Activated T-cell treated with anti-CD3 and anti-CD28 coated beads, Interleukin-2, amount 50 U/mL, for 72 hours (primary cell): ENCODE data around the gene PSMB1. TPM values are rescaled to one million over a fixed set of nuclear protein-coding genes. Genes with fewer than 3 reads are reported as not detected.
"Not testable (repeated sequence)": the region's sequence is repeated elsewhere in the genome, so short reads cannot be mapped to it uniquely, and the experiment has no call there.

Experiments used
- ATAC-seq, 2 donors: fragments of 150-1000 bp; cut with Tn5 transposase; replicated peaks in 1 of 2; 2 replicates each; pipeline ENCODE4 v1.10.0; 2021; ENCODE audit warnings: moderate library complexity in 2 of 2, mild to moderate bottlenecking in 1 of 2
- DNase-seq, 2 donors: peaks; one replicate each; pipeline ENCODE4 v3.0.0; 2021 to 2022; ENCODE audit warnings: mixed read lengths in 1 of 2
- H3K27ac Mint-ChIP-seq: one replicate; pipeline ENCODE4 v1.8.0; 2022; ENCODE audit warnings: mild to moderate bottlenecking, moderate library complexity, mixed read lengths
- H3K27me3 Mint-ChIP-seq: one replicate; pipeline ENCODE4 v1.8.0; 2022; ENCODE audit warnings: low read depth, mixed read lengths
- H3K36me3 Mint-ChIP-seq, 2 donors: one replicate each; pipeline ENCODE4 v1.8.0; 2022; ENCODE audit warnings: mixed read lengths in 2 of 2, mild to moderate bottlenecking in 1 of 2; ENCODE audit not compliant: insufficient read depth in 2 of 2
- H3K4me1 Mint-ChIP-seq: one replicate; pipeline ENCODE4 v1.8.0; 2022; ENCODE audit warnings: low read depth, mixed read lengths
- H3K4me3 Mint-ChIP-seq, 2 donors: one replicate each; pipeline ENCODE4 v1.8.0; 2022; ENCODE audit warnings: mild to moderate bottlenecking in 2 of 2, mixed read lengths in 2 of 2, moderate library complexity in 2 of 2
- H3K9me3 Mint-ChIP-seq, 2 donors: one replicate each; pipeline ENCODE4 v1.8.0; 2022; ENCODE audit warnings: mixed read lengths in 2 of 2
- total RNA-seq, 2 donors: library from RNA; stranded (reverse); gene quantifications; one replicate each; pipeline ENCODE4 v1.2.3, GENCODE V29; 2022

The PSMB1 gene
- total RNA-seq, 2 donors from 2014 or later: 169 to 174 TPM

GRCh38 chr6:170555305-170555704 is 2.2 kb upstream of the PSMB1 start:
- no peaks in the 10 kb centered on the region for H3K27me3 Mint-ChIP-seq
- peaks cover 28% of the 10 kb centered on the region for H3K4me1 Mint-ChIP-seq
- peaks cover 3 to 20% of the 10 kb centered on the region in 2 donors for H3K36me3 Mint-ChIP-seq
- H3K27ac Mint-ChIP-seq: no peak overlapping the region
- no peaks in the 10 kb centered on the region for H3K9me3 Mint-ChIP-seq
- ATAC-seq (no peak), DNase-seq (no peak)
- H3K4me3 Mint-ChIP-seq: no peak overlapping the region

- Mint-ChIP-seq H3K36me3 (peaks cover 3 to 23% of the 10 kb centered on the region in 2 donors), H3K4me3 (no peak overlapping the region), H3K27me3 (no peaks in the 10 kb centered on the region), H3K4me1 (peaks cover 22% of the 10 kb centered on the region), H3K9me3 (no peaks in the 10 kb centered on the region), H3K27ac (no peak overlapping the region)
- no peak for ATAC-seq
- DNase-seq: no peak
Observed at GRCh38 chr6:170554796-170555137, 1.7 kb upstream of the PSMB1 start.

- peaks cover 2 to 22% of the 10 kb centered on the region in 2 donors for H3K36me3 Mint-ChIP-seq
- H3K9me3 Mint-ChIP-seq: no peaks in the 10 kb centered on the region
- H3K27ac Mint-ChIP-seq: no peak within 1 kb of the TSS
- H3K4me3 Mint-ChIP-seq: no peak within 1 kb of the TSS
- peaks cover 22% of the 10 kb centered on the region for H3K4me1 Mint-ChIP-seq
- ATAC-seq (peak; percentile 96 to 97), DNase-seq (peak; percentile 96 to 97)
- no peaks in the 10 kb centered on the region for H3K27me3 Mint-ChIP-seq
Observed at GRCh38 chr6:170554013-170554795, 1.1 kb upstream of the PSMB1 start, which contains the start of gene TBP. Gene TBP, plus strand, starts transcription at chr6:170554369. Its CDS starts 2,661 bp downstream, at chr6:170557030.

- no peak for DNase-seq
- Mint-ChIP-seq H3K4me3 (no peak overlapping the region), H3K27ac (no peak overlapping the region), H3K4me1 (peaks cover 22% of the 10 kb centered on the region), H3K27me3 (no peaks in the 10 kb centered on the region), H3K9me3 (no peaks in the 10 kb centered on the region), H3K36me3 (peaks cover 2 to 24% of the 10 kb centered on the region in 2 donors)
- peak; percentile 50 to 59 for ATAC-seq
Observed at GRCh38 chr6:170553534-170554012, 466 bp upstream of the PSMB1 start.

- ATAC-seq: no peak
- Mint-ChIP-seq H3K27me3 (no peaks in the 10 kb centered on the region), H3K4me3 (no peak overlapping the region), H3K27ac (no peak overlapping the region), H3K4me1 (peaks cover 18% of the 10 kb centered on the region), H3K9me3 (no peaks in the 10 kb centered on the region), H3K36me3 (peaks cover 6 to 31% of the 10 kb centered on the region in 2 donors)
- DNase-seq: no peak
Observed at GRCh38 chr6:170545405-170545804, 7.7 kb downstream of the PSMB1 start.

- no peak overlapping the region for H3K4me3 Mint-ChIP-seq
- H3K27ac Mint-ChIP-seq: no peak overlapping the region
- H3K27me3 Mint-ChIP-seq: no peaks in the 10 kb centered on the region
- ATAC-seq: no peak
- peaks cover 4 to 28% of the 10 kb centered on the region in 2 donors for H3K36me3 Mint-ChIP-seq
- H3K9me3 Mint-ChIP-seq: no peaks in the 10 kb centered on the region
- H3K4me1 Mint-ChIP-seq: peaks cover 9% of the 10 kb centered on the region
- no peak for DNase-seq
Observed at GRCh38 chr6:170542031-170542719, 10.9 kb downstream of the PSMB1 start.

GRCh38 chr6:170537329-170537728 is 15.8 kb downstream of the PSMB1 start:
- Mint-ChIP-seq H3K36me3 (peaks cover 7 to 33% of the 10 kb centered on the region in 2 donors), H3K4me3 (no peak overlapping the region), H3K4me1 (peaks cover 8% of the 10 kb centered on the region), H3K27ac (peak overlapping the region; percentile 9), H3K9me3 (no peaks in the 10 kb centered on the region), H3K27me3 (no peaks in the 10 kb centered on the region)
- DNase-seq (no peak), ATAC-seq (no peak)

- H3K27me3 Mint-ChIP-seq: no peaks in the 10 kb centered on the region
- peak overlapping the region; percentile 3 for H3K27ac Mint-ChIP-seq
- DNase-seq (no peak), ATAC-seq (no peak)
- peaks cover 5% of the 10 kb centered on the region for H3K4me1 Mint-ChIP-seq
- no peaks in the 10 kb centered on the region for H3K9me3 Mint-ChIP-seq
- H3K36me3 Mint-ChIP-seq: peaks cover 7 to 33% of the 10 kb centered on the region in 2 donors
- no peak overlapping the region for H3K4me3 Mint-ChIP-seq
Observed at GRCh38 chr6:170536671-170537070, 16.4 kb downstream of the PSMB1 start.

GRCh38 chr6:170535004-170535403 is 18.1 kb downstream of the PSMB1 start:
- Mint-ChIP-seq H3K9me3 (no peaks in the 10 kb centered on the region), H3K4me3 (no peak overlapping the region), H3K4me1 (no peaks in the 10 kb centered on the region), H3K36me3 (peaks cover 7 to 27% of the 10 kb centered on the region in 2 donors), H3K27me3 (no peaks in the 10 kb centered on the region), H3K27ac (no peak overlapping the region)
- DNase-seq (no peak), ATAC-seq (no peak)

GRCh38 chr6:170533792-170534191 is 19.3 kb downstream of the PSMB1 start:
- no peak overlapping the region for H3K27ac Mint-ChIP-seq
- ATAC-seq (no peak), DNase-seq (no peak)
- no peak overlapping the region for H3K4me3 Mint-ChIP-seq
- no peaks in the 10 kb centered on the region for H3K27me3 Mint-ChIP-seq
- H3K4me1 Mint-ChIP-seq: no peaks in the 10 kb centered on the region
- H3K9me3 Mint-ChIP-seq: no peaks in the 10 kb centered on the region
- H3K36me3 Mint-ChIP-seq: peaks cover 7 to 17% of the 10 kb centered on the region in 2 donors

GRCh38 chr6:170532867-170533488 is 20.1 kb downstream of the PSMB1 start:
- no peak for ATAC-seq
- Mint-ChIP-seq H3K4me1 (no peaks in the 10 kb centered on the region), H3K4me3 (no peak overlapping the region), H3K27me3 (no peaks in the 10 kb centered on the region), H3K36me3 (peaks cover 7 to 15% of the 10 kb centered on the region in 2 donors), H3K9me3 (no peaks in the 10 kb centered on the region), H3K27ac (peak overlapping the region; percentile 3)
- no peak for DNase-seq

- H3K4me1 Mint-ChIP-seq: no peaks in the 10 kb centered on the region
Observed at GRCh38 chr6:170529839-170530469, 23.2 kb downstream of the PSMB1 start.

GRCh38 chr6:170527995-170528394 is 25.1 kb downstream of the PSMB1 start:
- peaks cover 12% of the 10 kb centered on the region for H3K27me3 Mint-ChIP-seq
- H3K27ac Mint-ChIP-seq, H3K36me3 Mint-ChIP-seq, H3K4me1 Mint-ChIP-seq, ATAC-seq, H3K9me3 Mint-ChIP-seq, DNase-seq, H3K4me3 Mint-ChIP-seq: not testable (repeated sequence)

More at GRCh38 chr6:170529839-170530469, 23.2 kb downstream of the PSMB1 start:
- Mint-ChIP-seq H3K27ac (no peak overlapping the region), H3K27me3 (peaks cover 12% of the 10 kb centered on the region), H3K4me3 (no peak overlapping the region), H3K36me3 (peaks cover 0 to 4% of the 10 kb centered on the region in 2 donors), H3K9me3 (no peaks in the 10 kb centered on the region)
- ATAC-seq: peak; percentile 80 to 82
- peak; percentile 63 to 70 for DNase-seq
